EH (cell line): Measurements from ENCODE around the gene HCFC2.

Experiments
- DNase-seq: peaks from one replicate; pipeline ENCODE4 v3.0.0-alpha.2; 2015; ENCODE audit warnings: low read depth

HCFC2 gene

DNA sequence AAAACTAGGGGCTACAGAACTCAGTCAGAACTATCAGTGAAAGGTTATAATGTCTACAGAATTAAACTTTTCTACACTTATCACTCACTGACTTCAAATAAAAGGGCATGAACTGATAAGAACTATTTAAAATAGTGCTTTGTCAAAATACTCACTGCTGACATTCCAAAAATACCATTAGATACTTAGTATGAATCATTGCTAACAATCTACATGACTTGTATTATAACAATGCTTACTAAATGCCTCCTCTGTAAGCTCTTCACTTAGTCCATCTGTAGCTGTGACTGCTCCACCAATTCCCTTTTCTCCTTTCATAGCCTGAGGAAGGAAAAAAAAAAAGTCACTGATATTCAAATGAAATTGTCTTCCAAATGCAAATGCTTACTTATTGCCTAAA lies 56.7 kb downstream of the HCFC2 start:
- peak; percentile 87 for DNase-seq

GRCh38 chr12:104122298-104122697 lies 58.0 kb downstream of the HCFC2 start:
- DNase-seq: no peak

DNA sequence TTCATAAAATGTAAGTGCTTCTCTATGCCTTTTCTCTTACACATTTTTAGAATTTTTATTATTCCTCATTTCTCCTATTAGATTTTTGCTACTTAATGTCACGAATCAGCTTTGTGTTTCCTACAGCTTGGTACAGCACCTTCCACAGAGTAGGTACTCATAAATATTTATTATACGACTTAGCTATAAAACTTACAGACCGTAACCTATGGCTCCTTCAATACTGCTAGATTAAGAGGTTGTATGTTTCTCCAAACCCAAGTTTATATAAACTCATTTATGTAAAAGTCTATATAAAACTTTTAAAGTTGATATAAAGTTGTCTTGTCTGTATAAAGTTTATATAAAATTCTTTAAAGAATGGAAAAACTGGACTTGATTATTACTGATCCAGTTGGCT lies 62.2 kb downstream of the HCFC2 start:
- no peak for DNase-seq

DNA sequence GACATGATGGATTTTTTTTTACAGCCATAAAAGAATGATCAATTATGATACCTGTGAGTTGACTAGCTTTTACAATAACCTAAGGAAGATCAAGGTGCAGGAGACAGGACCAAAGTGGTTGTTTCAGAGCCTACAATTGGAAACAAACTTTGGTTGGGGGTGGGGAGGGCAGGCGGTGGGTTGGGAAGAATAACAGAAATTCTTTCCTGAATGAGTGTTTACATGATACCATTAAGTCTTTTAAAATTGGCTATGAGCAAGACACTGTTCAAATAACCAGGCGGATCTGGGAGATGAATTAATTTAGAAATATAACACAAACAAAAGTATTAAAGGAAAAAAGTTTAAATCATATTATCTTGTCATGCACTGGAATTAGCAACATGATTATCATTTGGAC lies 66.4 kb downstream of the HCFC2 start:
- DNase-seq: peak; percentile 60

DNA sequence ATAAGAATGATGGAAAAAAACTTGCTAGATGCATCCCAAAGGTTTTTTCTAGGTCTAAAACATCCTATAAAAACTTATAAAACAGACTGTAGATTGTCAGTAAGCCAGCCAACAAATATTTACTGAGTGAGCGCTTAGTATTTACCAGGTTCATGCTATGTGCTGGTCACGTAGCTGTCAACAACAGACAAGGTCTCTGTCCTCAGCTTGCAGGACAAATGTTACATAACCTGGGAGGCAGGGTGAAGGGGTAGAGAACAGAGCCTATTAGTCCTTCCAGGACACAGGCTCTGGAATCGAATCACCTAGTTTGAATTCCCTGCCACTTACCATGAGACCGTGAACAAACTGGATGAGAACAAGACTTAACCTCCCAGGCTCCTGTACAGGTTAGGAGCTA lies 67.3 kb downstream of the HCFC2 start:
- no peak for DNase-seq

DNA sequence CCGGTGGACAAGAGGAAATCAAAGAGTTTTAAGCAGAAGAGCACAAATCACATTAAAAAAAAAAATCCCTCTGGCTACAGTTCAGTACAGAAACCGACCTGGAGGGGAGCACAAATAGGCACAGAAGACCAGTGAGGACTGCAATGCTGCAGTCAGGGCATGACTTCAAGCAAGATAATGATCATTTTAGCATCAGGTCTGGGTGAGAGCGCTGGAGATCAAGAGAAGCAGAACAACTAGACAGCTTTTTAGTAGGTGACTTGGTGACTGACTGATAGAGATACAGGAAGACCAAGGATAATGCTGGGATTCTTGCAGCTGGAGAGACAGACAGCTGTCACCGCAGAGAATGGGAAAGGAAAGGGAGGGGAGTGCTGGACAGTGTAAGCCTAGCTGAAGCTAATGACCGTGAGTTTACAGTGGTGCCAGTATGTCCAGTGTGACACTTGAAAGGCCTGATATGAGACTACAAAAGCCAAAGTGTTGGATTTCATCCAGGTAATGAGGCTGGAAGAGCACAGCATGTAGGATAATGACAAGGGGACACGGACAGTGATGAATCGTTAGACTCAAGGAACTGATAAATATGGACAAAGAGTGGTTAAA lies 68.1 kb downstream of the HCFC2 start:
- no peak for DNase-seq

DNA sequence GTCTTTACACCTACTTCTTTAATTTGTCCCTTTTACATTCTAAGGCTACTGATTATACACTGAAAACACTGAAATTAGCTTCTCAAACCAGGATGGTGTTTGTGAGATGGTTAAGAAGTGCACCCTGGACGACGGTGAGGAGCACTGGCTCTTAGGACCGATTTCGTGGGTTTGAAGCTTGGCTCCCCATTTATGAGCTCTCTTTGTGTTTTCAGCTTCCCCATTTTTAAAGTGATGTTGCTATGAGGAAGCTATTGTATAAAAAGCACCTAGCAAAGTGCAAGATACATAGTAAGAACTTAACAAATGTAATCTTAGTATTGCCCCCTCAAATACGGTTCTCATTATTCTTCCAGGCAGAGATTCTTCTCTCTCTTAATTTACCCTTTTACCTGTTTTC lies 69.0 kb downstream of the HCFC2 start:
- DNase-seq: no peak

DNA sequence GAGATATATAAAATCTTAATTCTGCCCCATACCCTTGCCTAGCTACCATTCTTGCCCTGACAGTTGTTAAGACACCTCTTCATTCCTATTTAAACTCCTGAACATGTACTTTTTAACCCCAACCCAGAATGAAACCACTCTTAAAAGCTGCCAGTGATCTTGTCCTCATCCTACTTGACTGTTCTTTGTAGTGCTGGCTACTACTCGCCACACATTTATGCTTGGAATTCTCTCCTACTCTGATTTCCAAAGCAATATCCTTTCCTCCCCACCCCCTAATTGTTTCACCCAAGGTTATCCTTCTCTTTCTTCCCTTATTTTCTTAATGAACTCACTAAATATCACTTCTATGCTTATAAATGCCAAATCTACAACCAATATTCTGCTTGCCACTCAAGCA lies 69.5 kb downstream of the HCFC2 start:
- peak; percentile 70 for DNase-seq

DNA sequence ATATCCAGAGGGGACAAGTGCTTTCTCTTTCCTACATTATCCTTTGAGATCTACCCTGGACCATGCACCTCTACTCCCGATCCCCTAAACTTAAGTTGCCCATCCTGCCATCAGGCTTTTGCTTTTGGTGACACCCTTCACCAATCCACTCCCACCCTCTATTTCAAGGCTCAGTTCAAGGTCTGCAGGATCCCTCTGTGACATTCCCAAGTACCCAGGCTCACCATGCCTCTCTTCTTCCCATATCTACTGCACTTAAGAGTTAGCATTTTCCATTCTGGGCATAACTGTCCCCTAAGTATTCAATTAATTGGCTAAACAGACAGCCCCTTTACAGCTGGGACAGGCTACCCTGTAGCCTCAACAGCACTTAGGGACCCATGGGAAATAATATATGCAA lies 70.6 kb downstream of the HCFC2 start:
- no peak for DNase-seq

GRCh38 chr12:104136577-104136976 lies 72.2 kb downstream of the HCFC2 start:
- peak; percentile 40 for DNase-seq

- peak; percentile 71 for DNase-seq
Observed at GRCh38 chr12:104137001-104137901, 72.9 kb downstream of the HCFC2 start.

- peak; percentile 99 for DNase-seq
Observed at GRCh38 chr12:104137902-104138796, 73.8 kb downstream of the HCFC2 start, which contains the start of gene NFYB. Gene NFYB, minus strand, starts transcription at chr12:104138210. Its CDS starts 2,757 bp downstream, at chr12:104135453.

GRCh38 chr12:104138797-104139152 lies 74.4 kb downstream of the HCFC2 start:
- peak; percentile 24 for DNase-seq

DNA sequence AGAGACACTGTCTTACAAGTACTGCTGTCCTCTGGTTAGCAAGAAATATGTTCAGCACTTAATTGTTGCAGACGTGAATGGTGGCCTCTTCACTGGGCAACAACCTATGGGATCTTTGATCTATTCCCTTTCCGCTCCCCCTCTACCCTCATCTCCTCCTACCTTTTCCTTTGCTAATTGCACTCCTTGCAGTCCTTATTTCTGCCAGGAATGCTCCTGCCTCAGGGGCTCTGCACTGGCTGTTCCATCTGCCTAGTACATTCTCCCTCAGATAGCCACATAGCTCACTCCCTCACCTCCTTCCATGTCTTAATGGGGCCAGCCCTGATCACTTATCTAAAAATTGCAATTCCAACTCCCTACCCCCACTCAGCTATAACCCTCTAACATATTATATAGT lies 78.2 kb downstream of the HCFC2 start:
- no peak for DNase-seq

DNA sequence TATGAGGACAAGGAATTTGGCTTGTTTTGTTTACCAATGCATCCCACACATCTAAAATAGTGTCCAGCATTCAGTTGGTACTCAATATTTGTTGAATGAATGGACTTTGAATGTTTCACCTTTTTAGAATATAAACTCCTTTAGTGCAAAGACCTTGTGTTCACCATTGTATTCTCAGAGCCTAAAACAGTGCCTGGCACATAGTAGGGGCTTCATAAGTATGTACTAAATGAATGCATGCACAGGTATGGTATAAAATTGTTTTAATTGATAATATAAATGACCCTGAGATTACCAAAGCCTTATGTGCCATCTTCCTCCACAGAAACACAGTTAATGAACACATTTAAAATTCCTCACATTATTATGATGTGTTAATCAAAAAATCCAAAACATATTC lies 78.7 kb downstream of the HCFC2 start:
- DNase-seq: no peak

DNA sequence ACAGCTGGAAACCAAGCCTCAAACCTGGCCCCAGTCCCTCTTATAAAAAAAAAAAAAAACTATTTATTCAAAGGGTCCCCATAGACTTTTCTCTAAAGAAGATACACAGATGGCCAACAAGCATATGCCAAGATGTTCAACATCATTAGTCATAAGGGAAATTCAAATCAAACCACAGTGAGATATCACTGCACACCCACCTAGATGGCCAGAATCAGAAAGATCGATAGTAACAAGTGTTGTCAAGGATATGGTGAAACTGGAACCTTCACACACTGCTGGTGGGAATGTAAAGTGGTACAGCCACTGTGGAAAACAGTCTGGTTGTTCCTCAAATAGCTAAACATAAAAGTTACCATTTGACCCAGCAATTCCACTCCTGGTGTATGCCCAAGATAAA lies 79.6 kb downstream of the HCFC2 start:
- no peak for DNase-seq

- no peak for DNase-seq
Observed at GRCh38 chr12:104147346-104147745, 83.0 kb downstream of the HCFC2 start.

GRCh38 chr12:104150416-104150815 lies 86.1 kb downstream of the HCFC2 start:
- no peak for DNase-seq

DNA sequence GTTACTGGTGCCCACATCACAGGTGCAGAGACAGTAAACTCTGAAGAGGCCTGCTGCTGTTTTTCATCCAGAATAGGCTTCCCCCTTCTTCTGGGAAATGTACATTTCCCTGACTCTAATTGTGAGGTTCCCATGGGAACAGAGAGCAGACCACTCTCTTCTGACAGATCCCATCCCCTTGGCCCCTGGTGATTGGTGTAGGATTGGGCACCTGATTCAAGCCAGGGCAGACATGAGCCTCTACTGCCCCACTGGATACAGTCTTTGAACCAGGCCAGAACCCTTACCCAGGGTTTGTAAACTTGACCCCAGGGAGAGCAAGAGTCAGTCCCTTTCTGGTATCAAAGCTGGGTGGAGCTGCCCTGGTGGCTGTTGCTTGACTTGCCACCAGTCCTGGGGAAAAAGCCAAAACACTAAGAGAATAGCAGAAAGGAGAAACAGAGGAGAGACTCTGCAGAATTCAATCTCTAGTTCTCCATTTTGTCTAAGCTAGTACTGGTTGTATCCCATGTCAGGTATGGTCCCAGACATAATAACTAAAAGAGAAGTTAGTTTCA lies 88.4 kb downstream of the HCFC2 start:
- no peak for DNase-seq

DNA sequence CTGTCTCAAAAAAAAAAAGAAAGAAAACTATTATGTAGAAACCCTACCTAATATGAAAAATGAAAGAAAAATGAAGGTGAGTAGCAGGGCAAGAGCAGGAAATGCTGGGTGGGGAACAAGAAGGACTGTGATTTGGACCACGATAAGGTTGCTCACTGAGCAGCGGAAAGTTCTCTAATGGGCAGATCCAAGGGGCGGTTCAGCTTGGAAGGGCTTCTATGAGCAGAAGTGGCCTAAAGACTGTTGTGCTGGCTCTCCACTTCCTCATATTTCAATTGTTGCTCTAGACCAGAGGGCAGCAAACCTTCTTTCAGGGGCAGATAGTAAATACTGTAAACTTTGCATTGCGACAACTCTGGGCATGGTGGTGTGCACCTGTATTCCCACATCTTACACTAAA lies 90.0 kb downstream of the HCFC2 start:
- no peak for DNase-seq

GRCh38 chr12:104154806-104155205 lies 90.5 kb downstream of the HCFC2 start:
- DNase-seq: no peak
